Esophagus muscularis mucosa (tissue), 4 donors: ENCODE data around the gene ZNF248. TPM values are rescaled to one million over a fixed set of nuclear protein-coding genes. Genes with fewer than 3 reads are reported as not detected.

Source experiments
- DNase-seq: peaks from one replicate; pipeline ENCODE4 v3.0.0-alpha.2; 2017; ENCODE audit errors: extremely low spot score
- H3K27ac ChIP-seq, 4 donors: fragments of 200-600 bp; sonication (generic); replicated peaks in 1 of 4; 1 replicate in 3 of 4; 2 replicates in 1 of 4; pipeline ENCODE4 v1.5.1; 2016 to 2019; ENCODE audit warnings: mild to moderate bottlenecking in 1 of 4
- H3K27me3 ChIP-seq, 4 donors: fragments of 200-600 bp; sonication (generic); one replicate each; pipeline versions ENCODE4 v1.5.1 to v1.6.0; 2016 to 2019
- H3K36me3 ChIP-seq, 4 donors: fragments of 200-600 bp; sonication (generic); one replicate each; pipeline ENCODE4 v1.5.1; 2016 to 2019
- H3K4me1 ChIP-seq, 4 donors: fragments of 200-600 bp; sonication (generic); one replicate each; pipeline ENCODE4 v1.5.1; 2016 to 2019
- H3K4me3 ChIP-seq, 4 donors: fragments of 200-600 bp; sonication (generic); 1 replicate in 2 of 4; 2 replicates in 2 of 4; pipeline ENCODE4 v1.5.1; 2016 to 2019; ENCODE audit warnings: mild to moderate bottlenecking in 4 of 4, moderate library complexity in 1 of 4
- H3K9me3 ChIP-seq, 4 donors: fragments of 200-600 bp; sonication (generic); 1 replicate in 3 of 4; 2 replicates in 1 of 4; pipeline ENCODE4 v1.5.1; 2016 to 2019
- EP300 ChIP-seq: sonication (generic); formaldehyde crosslinking; IDR thresholded peaks from one replicate; pipeline ENCODE4 v1.6.1; 2017; ENCODE audit warnings: antibody characterized with exemption
- POLR2A ChIP-seq: fragments of 450-650 bp; IDR thresholded peaks from one replicate; pipeline ENCODE4 v1.6.1; 2017; ENCODE audit warnings: antibody characterized with exemption, moderate library complexity, mild to moderate bottlenecking, low read depth
- POLR2AphosphoS5 ChIP-seq, 2 donors: sonication (generic); formaldehyde crosslinking; IDR thresholded peaks; one replicate each; pipeline ENCODE4 v1.6.1; 2017; ENCODE audit warnings: antibody characterized with exemption in 2 of 2
- WGBS: methylation state at CpG from one replicate; pipeline ENCODE4 v1.1.5; 2018; 5-methylcytosine and 5-hydroxymethylcytosine counted together
- intact Hi-C: fragments of 100-400 bp; cut with DNase I; formaldehyde crosslinking; loops from one replicate; pipeline ENCODE4 v1.15.1; 2023
- total RNA-seq, 4 donors: library from RNA; depleted of rRNA; stranded (reverse); fragments of >200 nt; gene quantifications; one replicate each; pipeline versions ENCODE4 v1.1.0 to v1.2.1, GENCODE V29; 2016
- TF ChIP-seq, protein P1 (sequence below), 3 experiments: fragments of 200-600 bp in 2 of 3; fragments of 450-650 bp in 1 of 3; sonication (generic) in 2 of 3; IDR thresholded peaks; one replicate each; pipeline ENCODE4 v1.5.1; 2017 to 2019; ENCODE audit warnings: antibody characterized with exemption in 3 of 3, mild to moderate bottlenecking in 2 of 3, moderate library complexity in 1 of 3

ZNF248 gene
- total RNA-seq, 4 donors from 2014 or later = 12.9 to 23.7 (median 17.6) TPM

GRCh38 chr10:37885850-37886249, 28.4 kb upstream of the ZNF248 start:
- H3K9me3 ChIP-seq = peaks cover 0 to 7% (median 5%) of the 10 kb centered on the region in 4 donors
- no peak for DNase-seq
- H3K27ac ChIP-seq = no peak overlapping the region
- H3K36me3 ChIP-seq = no peaks in the 10 kb centered on the region
- no peaks in the 10 kb centered on the region for H3K4me1 ChIP-seq
- intact Hi-C loops = no loop called here
- H3K4me3 ChIP-seq = no peak overlapping the region
- H3K27me3 ChIP-seq = no peaks in the 10 kb centered on the region
- TF ChIP-seq EP300 = no peak
- TF ChIP-seq, protein P1, sequence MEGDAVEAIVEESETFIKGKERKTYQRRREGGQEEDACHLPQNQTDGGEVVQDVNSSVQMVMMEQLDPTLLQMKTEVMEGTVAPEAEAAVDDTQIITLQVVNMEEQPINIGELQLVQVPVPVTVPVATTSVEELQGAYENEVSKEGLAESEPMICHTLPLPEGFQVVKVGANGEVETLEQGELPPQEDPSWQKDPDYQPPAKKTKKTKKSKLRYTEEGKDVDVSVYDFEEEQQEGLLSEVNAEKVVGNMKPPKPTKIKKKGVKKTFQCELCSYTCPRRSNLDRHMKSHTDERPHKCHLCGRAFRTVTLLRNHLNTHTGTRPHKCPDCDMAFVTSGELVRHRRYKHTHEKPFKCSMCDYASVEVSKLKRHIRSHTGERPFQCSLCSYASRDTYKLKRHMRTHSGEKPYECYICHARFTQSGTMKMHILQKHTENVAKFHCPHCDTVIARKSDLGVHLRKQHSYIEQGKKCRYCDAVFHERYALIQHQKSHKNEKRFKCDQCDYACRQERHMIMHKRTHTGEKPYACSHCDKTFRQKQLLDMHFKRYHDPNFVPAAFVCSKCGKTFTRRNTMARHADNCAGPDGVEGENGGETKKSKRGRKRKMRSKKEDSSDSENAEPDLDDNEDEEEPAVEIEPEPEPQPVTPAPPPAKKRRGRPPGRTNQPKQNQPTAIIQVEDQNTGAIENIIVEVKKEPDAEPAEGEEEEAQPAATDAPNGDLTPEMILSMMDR (IDR thresholded peaks at IDR 0.05) = no peak
- no peak for TF ChIP-seq POLR2AphosphoS5 (IDR thresholded peaks at IDR 0.05)
- no peak for TF ChIP-seq POLR2A

GRCh38 chr10:37872955-37873354, 15.5 kb upstream of the ZNF248 start:
- Histone ChIP-seq H3K36me3 (no peaks in the 10 kb centered on the region), H3K9me3 (no peaks in the 10 kb centered on the region), H3K27me3 (no peaks in the 10 kb centered on the region), H3K27ac (no peak overlapping the region), H3K4me1 (no peaks in the 10 kb centered on the region), H3K4me3 (no peak overlapping the region)
- DNase-seq = no peak
- TF ChIP-seq, protein P1 (IDR thresholded peaks at IDR 0.05) = no peak
- no peak for TF ChIP-seq POLR2AphosphoS5 (IDR thresholded peaks at IDR 0.05)
- no peak for TF ChIP-seq EP300
- TF ChIP-seq POLR2A = no peak
- intact Hi-C loops = no loop called here
- WGBS = 83% methylated on average over 4 of the region's 4 CpGs

GRCh38 chr10:37872283-37872682, 14.9 kb upstream of the ZNF248 start:
- H3K4me1 ChIP-seq = no peaks in the 10 kb centered on the region
- no peaks in the 10 kb centered on the region for H3K9me3 ChIP-seq
- no peak for TF ChIP-seq POLR2AphosphoS5 (IDR thresholded peaks at IDR 0.05)
- TF ChIP-seq EP300 = no peak
- TF ChIP-seq, protein P1 (IDR thresholded peaks at IDR 0.05) = no peak
- TF ChIP-seq POLR2A = no peak
- no peaks in the 10 kb centered on the region for H3K27me3 ChIP-seq
- WGBS = 81% methylated on average over 5 of the region's 5 CpGs
- no peaks in the 10 kb centered on the region for H3K36me3 ChIP-seq
- intact Hi-C loops = no loop called here
- H3K27ac ChIP-seq = no peak overlapping the region
- no peak overlapping the region for H3K4me3 ChIP-seq
- DNase-seq = no peak

DNA sequence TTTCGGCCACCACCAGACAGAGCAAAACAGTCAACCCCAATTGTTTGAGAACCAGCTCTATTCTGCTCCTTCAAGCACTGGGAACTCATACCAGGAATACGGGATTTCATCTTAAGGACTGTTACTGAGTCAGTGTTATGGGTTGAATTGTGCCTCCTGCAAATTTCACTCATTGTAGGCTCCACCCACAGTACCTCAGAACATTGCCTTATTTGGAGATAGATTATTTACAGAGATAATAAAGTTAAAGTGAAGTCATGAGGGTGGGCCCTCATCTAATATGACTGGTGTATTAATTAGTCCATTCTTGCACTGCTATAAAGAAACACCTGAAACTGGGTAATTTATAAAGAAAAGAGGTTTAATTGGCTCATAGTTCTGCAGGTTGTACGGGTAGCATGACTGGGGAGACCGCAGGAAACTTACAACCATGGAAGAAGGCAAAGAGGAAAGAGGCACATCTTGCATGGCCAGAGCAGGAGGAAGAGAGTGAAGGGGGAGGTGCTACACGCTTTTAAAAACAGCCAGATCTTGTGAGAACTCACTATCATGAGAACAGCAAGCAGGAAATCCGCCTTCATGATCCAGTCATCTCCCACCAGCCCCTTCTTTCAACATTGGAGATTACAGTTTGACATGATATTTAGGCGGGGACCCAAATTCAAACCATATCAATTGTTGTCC, 14.3 kb upstream of the ZNF248 start:
- H3K4me3 ChIP-seq = no peak overlapping the region
- DNase-seq = no peak
- no peak overlapping the region for H3K27ac ChIP-seq
- H3K4me1 ChIP-seq = no peaks in the 10 kb centered on the region
- no peaks in the 10 kb centered on the region for H3K36me3 ChIP-seq
- intact Hi-C loops = no loop called here
- no peaks in the 10 kb centered on the region for H3K9me3 ChIP-seq
- 81% methylated on average over 7 of the region's 7 CpGs for WGBS
- no peaks in the 10 kb centered on the region for H3K27me3 ChIP-seq
- TF ChIP-seq POLR2A (no peak), POLR2AphosphoS5 (IDR thresholded peaks at IDR 0.05) (no peak), EP300 (no peak)
- TF ChIP-seq, protein P1 (IDR thresholded peaks at IDR 0.05) = no peak

DNA sequence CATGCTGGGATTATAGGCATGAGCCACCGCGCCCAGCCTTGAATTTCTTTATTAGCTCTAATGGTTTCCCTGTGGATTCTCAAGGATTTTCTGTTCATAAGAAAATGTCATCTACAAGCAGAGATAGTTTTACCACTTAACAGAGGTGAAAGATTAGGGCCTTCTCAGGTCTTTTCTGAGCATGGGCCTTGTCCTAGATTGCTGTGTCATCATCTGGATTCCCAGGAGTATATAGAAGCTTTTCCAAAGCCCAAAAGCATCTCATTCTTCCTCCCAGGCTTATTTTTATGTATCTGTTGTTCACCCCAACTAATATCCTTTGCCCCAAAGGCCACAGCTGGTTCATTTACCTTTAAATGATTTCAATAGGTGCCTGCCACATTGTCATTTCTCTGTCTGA, 13.7 kb upstream of the ZNF248 start:
- Histone ChIP-seq H3K4me1 (no peaks in the 10 kb centered on the region), H3K4me3 (no peak overlapping the region), H3K36me3 (no peaks in the 10 kb centered on the region), H3K27ac (no peak overlapping the region), H3K27me3 (no peaks in the 10 kb centered on the region), H3K9me3 (no peaks in the 10 kb centered on the region)
- WGBS = 76% methylated on average over 2 of the region's 2 CpGs
- no peak for DNase-seq
- TF ChIP-seq POLR2AphosphoS5 (IDR thresholded peaks at IDR 0.05) = no peak
- intact Hi-C loops = no loop called here
